HuH-7.5 (cell line): ENCODE measurements around the gene CBLN3.
A peak's percentile ranks its signal among the peaks of the same experiment; 100 is the strongest.
"Not testable (repeated sequence)": the region's sequence is repeated elsewhere in the genome, so short reads cannot be mapped to it uniquely, and the experiment has no call there.

Source experiments
- DNase-seq: peaks from one replicate; pipeline ENCODE4 v3.0.0; 2011; ENCODE audit warnings: low spot score

CBLN3 gene

DNA sequence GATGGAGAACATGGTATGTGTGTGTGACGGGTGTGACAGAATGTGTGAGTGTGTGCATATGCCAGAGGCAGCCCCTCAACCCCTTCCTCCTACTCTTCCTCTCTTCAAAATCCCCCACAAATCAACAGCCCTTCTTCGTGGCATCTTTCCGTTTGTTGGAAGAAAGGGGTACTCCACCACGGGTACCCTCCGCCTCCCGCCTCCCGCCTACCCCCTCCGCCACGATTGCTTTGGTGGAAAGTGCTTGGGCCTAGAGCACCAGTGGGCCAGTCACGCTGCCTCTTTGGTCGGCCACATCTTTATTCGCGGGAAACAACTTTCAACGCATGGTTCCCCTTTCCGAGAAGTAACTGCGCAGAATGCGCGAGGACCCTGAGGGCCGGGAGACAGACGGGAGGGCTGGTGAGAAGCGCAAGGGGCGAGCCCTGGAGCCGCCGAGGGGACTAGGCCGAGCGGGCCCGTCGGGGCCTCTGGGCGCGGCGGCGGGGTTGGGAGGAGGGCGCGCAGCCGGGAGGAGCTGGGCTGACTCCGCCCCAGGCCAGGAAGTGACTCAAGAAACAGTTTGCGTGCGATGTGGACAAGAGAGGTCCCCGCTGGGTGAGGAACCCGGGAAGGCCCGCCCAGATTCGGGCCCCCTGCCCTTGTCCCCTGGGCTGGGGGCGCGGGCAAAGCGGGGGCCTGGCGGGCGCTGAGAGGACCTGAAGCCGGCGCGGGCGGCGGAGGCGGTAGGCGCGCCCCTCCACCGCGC, at the start of gene CBLN3, which contains the start of gene KHNYN:
TSS of gene CBLN3 (minus strand) at position 274 of the 748 bp plus-strand sequence. CDS start 614 bp downstream, outside the sequence.
TSS of gene KHNYN (plus strand) at position 560 of the 748 bp plus-strand sequence. CDS start 777 bp downstream, outside the sequence.
- peak; percentile 94 for DNase-seq

GRCh38 chr14:24475261-24475660, 45.8 kb upstream of the CBLN3 start:
- no peak for DNase-seq

DNA sequence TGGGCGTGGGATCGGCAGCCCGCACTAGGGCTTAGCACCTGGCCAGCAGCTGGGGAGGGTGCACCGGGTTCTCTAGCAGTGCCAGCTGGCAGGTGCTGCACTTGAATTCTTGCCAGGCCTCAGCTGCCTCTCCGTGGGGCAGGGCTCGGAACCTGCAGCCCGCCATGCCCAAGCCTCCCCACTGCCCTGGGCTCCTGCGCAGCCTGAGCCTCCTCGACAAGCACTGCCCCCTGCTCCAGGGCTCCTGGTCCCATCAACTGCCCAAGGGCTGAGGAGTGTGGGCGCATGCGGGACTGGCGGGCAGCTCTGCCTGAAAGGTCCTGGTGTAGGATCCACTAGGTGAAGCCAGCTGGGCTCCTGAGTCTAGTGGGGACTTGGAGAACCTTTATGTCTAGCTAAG, 43.7 kb upstream of the CBLN3 start:
- DNase-seq: no peak

- DNase-seq: not testable (repeated sequence)
Measured at GRCh38 chr14:24470450-24470849, 41.0 kb upstream of the CBLN3 start.

DNA sequence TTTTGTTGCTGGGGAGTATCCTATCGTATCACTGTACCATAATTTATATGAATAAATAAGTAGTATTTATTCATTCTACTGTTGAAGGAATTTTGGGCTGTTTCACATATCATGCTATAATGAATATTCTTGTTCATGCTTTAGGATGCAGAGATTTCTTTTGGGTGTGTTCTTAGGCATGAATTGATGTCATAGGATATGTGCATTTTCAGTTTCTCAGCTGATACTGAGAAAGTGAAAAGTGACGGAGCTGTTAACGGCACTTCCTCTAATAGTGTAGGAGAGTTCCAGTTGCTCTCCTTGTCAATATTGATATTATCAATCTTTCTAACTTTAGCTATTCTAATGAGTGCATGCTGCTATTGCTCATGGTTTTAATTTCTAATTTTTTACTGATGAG, 36.3 kb upstream of the CBLN3 start:
- no peak for DNase-seq

GRCh38 chr14:24465368-24465767, 35.9 kb upstream of the CBLN3 start:
- no peak for DNase-seq

- no peak for DNase-seq
Measured at GRCh38 chr14:24463884-24464785, 34.7 kb upstream of the CBLN3 start.

DNA sequence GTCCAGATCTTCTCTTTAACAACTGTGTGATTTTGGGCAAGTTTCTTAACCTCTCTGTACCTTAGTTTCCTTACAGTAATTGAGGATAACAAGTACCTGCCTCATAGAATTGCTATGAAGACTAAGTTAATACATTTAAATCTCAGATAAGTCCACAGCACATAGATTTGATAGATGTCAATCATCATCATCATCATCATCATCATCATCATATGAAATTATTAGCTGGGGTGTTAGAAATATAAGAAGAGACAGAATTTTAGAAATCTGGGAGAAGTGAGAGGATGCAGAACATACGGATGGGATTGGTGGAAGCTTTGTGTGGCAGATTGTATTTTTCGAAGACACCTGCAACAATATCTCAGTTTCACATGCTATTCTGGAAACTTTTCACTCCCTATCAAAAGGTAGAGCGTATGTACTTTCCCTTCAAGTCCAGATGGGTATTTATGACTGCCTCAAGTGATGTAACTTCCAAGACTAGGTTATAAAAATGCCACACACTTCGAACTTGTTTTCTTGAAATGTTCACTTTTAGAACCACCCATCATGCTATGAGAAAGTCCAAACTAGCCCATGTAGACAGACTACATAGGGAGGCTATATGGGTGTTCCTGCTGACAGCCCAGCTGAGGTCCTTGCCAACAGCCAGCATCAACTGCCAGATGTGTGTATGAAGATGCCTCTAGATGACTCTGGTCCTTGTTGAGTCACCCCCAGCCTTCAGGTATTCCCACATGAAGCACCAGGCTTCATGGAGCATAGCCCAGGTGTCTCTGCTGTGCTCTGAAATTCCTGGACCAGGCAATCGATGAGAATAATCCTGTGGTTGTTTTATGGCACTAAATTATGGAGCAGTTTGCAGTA, 33.8 kb upstream of the CBLN3 start:
- no peak for DNase-seq

GRCh38 chr14:24461336-24461735, 31.9 kb upstream of the CBLN3 start:
- no peak for DNase-seq

DNA sequence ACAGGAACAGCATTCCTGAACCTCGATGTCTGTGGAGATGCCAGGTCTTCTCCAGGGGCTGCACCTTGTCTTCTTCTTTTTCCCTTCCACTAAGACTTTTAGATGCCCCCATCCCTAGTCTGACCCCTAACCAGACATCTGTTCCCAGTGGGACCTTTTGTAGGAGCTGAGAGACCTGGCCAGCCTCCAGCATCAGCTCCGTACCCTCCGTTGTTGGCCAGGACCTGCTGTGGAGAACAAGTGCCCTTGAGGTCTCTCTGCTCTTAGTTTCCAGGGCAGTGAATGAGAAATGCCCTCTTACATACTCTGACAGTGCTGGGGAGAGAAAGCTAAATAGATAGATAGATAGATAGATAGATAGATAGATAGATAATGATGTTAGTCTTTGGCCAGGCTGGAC, 29.9 kb upstream of the CBLN3 start:
- no peak for DNase-seq

DNA sequence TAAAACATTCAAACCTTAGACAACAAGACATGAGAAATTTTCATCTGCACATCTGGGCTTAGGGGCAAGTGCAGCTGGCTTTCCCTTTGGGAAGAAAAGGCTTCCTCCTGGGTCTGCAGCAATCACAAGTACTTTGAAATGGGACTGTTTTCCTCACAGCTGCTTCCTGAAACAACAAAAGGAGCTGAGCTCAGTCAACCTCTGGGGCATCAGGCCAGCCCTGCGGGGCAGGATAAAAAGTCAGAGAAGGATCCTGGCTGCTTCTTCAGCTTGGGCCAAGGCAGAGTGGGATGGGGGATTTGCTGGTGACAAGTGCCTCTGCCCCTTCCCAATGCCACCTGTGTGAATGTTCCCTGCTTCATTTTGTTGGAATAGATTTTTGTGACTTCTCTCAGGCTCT, 29.3 kb upstream of the CBLN3 start:
- DNase-seq: no peak

GRCh38 chr14:24456980-24457379, 27.5 kb upstream of the CBLN3 start:
- DNase-seq: no peak

DNA sequence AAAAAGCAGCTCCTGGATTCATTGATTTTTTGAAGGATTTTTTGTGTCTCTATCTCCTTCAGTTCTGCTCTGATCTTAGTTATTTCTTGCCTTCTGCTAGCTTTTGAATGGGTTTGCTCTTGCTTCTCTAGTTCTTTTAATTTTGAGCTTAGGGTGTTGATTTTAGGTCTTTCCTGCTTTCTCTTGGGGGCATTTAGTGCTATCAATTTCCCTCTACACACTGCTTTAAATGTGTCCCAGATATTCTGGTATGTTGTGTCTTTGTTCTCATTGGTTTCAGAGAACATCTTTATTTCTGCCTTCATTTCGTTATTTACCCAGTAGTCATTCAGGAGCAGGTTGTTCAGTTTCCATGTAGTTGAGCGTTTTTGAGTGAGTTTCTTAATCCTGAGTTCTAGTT, 21.4 kb upstream of the CBLN3 start:
- not testable (repeated sequence) for DNase-seq

DNA sequence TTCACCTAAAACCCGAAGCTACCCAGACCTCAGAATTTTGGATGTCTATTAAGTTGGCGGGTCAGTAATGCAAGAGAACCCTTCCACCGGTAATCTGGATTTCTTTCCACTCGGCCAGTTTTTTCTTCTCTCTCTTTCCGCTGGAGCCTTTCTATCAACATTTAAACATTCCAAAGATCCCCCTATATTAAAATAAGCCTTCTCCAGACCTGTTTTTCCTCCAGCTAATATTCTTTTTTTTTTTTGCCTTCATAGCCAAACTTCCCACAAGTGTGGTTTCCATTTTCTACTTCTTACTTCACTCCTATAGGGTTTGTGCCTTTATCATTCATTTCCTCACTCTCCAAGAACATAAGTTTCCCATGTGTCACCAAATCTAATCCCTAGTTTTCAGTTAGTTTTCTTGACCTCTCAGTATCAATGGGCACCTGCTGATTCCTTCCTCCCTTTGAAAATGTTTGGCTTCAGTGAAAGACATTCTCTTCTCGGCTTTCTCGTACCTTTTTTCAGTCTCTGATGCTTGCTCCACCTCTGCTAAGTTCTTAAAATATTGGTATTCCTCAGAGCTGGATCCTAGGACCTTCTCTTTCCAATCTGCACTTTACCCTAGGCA, 13.7 kb upstream of the CBLN3 start:
- DNase-seq: no peak

DNA sequence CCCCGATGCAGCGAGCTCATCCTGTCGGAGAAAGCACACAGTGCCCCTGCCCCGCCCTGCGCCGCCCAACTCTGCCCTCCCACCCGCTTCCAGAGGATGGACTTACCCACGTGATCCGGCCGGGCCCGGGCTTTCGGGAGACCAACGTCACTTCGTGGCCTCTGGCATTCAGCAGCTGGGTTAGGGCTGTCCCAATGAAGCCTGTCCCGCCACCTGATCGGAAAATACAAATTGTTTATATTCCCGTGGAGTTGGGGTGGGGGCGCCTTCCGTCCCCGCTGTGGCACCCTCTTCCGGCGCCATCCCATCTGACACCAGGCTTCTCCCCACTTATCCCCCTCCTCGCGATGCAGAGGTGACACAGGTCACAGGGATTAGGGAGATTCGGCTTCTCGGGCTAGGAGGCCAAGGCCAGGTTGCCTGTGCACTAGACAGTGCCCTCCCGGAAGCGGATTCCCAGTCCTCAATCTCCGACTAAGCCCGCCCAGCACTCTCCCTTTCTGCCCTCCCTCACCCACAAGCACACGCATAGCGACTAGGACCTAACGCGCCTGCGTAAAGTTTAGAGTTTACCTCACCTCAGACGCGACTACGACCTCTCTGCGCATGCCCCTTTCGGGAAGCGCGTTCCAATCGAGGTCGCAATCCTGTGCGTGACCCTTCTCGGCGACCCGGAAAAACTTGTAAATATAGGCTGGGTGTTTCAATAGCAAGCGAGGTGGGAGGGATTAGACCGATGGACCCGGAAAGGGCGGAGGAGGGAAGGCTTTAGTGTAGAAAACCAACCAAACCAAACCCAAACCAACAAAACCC, 13.0 kb upstream of the CBLN3 start, which contains the start of gene SDR39U1:
TSS of gene SDR39U1 (minus strand) at position 537 of the 813 bp plus-strand sequence. CDS start at position 530, 7 bp downstream.
- DNase-seq: peak; percentile 92

- DNase-seq: peak; percentile 35
Measured at GRCh38 chr14:24441904-24442239, 12.4 kb upstream of the CBLN3 start.

DNA sequence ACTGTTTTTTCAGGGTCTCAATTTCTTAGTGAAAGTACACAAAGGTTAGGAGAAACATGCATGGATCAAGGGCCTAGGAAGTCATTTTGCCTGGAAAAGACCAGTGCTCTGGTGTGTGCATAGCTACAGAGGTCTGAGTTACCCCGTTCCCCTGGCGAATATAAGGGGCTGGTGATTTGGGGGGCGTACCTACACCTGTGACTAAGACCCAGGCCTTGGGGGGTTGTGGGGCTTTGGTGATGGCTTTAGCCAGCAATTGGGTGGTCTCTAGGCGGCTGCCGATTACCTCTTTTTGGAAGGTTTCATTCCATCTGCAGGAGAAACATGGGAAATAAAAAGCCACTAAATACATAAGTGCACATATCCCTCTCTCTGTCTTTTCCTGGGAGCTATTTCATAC, 12.0 kb upstream of the CBLN3 start:
- no peak for DNase-seq

DNA sequence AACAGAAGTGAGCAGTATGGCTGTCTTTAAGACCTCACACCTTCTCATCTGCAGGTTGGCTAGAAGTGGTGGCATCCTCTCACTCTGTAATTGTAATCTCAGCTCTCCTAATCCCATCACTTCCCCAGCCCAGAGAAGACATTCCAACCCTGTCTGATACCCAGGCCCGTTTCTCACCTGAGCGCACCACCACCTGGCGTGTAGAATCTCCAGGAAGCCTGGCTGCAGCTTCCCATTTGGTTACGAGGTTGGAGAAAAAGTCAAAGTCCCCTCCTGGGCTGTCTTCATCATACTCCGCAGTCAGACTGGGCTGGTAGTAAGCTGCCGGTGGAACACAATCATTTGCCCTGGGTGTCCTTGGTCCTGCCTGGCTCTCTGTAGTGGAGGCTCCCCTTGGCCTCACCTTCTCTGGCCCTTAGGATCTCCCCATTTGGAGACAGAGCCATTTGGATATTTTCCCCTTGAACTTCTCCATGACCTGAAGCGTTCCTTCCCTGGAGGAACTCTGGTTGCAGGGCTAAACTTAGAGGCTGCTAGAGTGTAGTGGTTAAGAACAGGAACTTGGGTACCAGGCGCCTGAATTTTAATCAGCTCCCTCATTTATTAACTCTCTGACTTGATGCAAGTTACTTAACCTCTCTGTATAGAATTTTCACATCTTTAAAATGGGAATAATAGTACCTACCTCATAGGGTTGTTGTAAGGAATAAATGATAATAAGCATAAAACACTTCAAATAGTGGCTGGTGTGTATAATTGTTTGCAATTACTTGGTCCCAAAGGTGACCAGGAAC, 11.3 kb upstream of the CBLN3 start:
- DNase-seq: no peak

GRCh38 chr14:24439830-24440605, 10.6 kb upstream of the CBLN3 start:
- DNase-seq: no peak
